ENCODE measurements around the gene GRID2IP. TPM values are rescaled to one million over a fixed set of nuclear protein-coding genes. Genes with fewer than 3 reads are reported as not detected.

GRID2IP gene
- total and polyA plus RNA-seq, 2 of the 13 experiments (the other 11 are each of a cell fraction or from before 2014, with no cell fraction given): 0.03 TPM; not detected in 1

GRCh38 chr7:6577369-6578113 lies 26.3 kb upstream of the GRID2IP start, which contains the start of gene ZDHHC4 (continued):
- TF ChIP-seq RNF219 (CRISPR knock-in tag; IDR thresholded peaks at IDR 0.05) (peak; percentile 72; the same call in 1 of the 2 replicates), CCDC6 (CRISPR knock-in tag; IDR thresholded peaks at IDR 0.05) (no peak), SPEN (CRISPR knock-in tag; IDR thresholded peaks at IDR 0.05; ENCODE audit: low read depth) (peak; percentile 73), FOXA1 (IDR thresholded peaks at IDR 0.05) (no peak), FOXA1 (CRISPR knock-in tag; IDR thresholded peaks at IDR 0.05) (peak; percentile 41), DMAP1 (CRISPR knock-in tag; IDR thresholded peaks at IDR 0.05) (peak; percentile 51; the same call in 1 of the 2 replicates), TFDP2 (CRISPR knock-in tag; IDR thresholded peaks at IDR 0.05) (peak; percentile 81), BATF2 (CRISPR knock-in tag; IDR thresholded peaks at IDR 0.05) (no peak), TCF7L2 (IDR thresholded peaks at IDR 0.05; ENCODE audit: low read depth, low read length) (no peak), SSRP1 (CRISPR knock-in tag; IDR thresholded peaks at IDR 0.05) (no peak), ZNF776 (CRISPR knock-in tag; IDR thresholded peaks at IDR 0.05) (peak; percentile 43), ZSCAN22 (CRISPR knock-in tag; IDR thresholded peaks at IDR 0.05) (no peak), ZFP36L2 (CRISPR knock-in tag; IDR thresholded peaks at IDR 0.05) (no peak), HDAC1 (CRISPR knock-in tag; IDR thresholded peaks at IDR 0.05) (peak; percentile 77), SKI (IDR thresholded peaks at IDR 0.05; ENCODE audit: partially characterized antibody) (peak; percentile 47), ZNF354B (CRISPR knock-in tag; IDR thresholded peaks at IDR 0.05) (no peak), DPF2 (CRISPR knock-in tag; IDR thresholded peaks at IDR 0.05; ENCODE audit: borderline replicate concordance, low read depth) (no peak), ZNF276 (CRISPR knock-in tag; IDR thresholded peaks at IDR 0.05; ENCODE audit: low read depth) (no peak), NFKBIZ (CRISPR knock-in tag; IDR thresholded peaks at IDR 0.05) (0 out of 2 replicates have a peak, but pooled peaks have one; percentile 31), PRPF4 (IDR thresholded peaks at IDR 0.05; ENCODE audit: low read depth, low read length, poor library complexity, severe bottlenecking) (no peak), POLR2A (IDR thresholded peaks at IDR 0.05; ENCODE audit: insufficient read depth in 1 of 2, low read depth in 2 of 2, low read length in 2 of 2) (peak; percentile 92 to 95), CBFB (CRISPR knock-in tag; IDR thresholded peaks at IDR 0.05) (peak; percentile 71; the same call in 1 of the 2 replicates), IRF2 (CRISPR knock-in tag; IDR thresholded peaks at IDR 0.05) (peak; percentile 57; the same call in 1 of the 2 replicates), ZNF530 (CRISPR knock-in tag; IDR thresholded peaks at IDR 0.05; ENCODE audit: low read depth) (no peak), YEATS4 (CRISPR knock-in tag; IDR thresholded peaks at IDR 0.05; ENCODE audit: borderline replicate concordance) (peak; percentile 71), KLF13 (CRISPR knock-in tag; IDR thresholded peaks at IDR 0.05) (no peak), SIX1 (CRISPR knock-in tag; IDR thresholded peaks at IDR 0.05; ENCODE audit: borderline replicate concordance) (0 out of 2 replicates have a peak, but pooled peaks have one; percentile 15)
